ENCODE data around the gene FCHO2. TPM values are rescaled to one million over a fixed set of nuclear protein-coding genes. Genes with fewer than 3 reads are reported as not detected.

Gene FCHO2
- total and polyA plus RNA-seq, 2 donors (not counting 3 experiments of a cell fraction or from before 2014, with no cell fraction given), result 12.0 to 25.2 TPM

DNA sequence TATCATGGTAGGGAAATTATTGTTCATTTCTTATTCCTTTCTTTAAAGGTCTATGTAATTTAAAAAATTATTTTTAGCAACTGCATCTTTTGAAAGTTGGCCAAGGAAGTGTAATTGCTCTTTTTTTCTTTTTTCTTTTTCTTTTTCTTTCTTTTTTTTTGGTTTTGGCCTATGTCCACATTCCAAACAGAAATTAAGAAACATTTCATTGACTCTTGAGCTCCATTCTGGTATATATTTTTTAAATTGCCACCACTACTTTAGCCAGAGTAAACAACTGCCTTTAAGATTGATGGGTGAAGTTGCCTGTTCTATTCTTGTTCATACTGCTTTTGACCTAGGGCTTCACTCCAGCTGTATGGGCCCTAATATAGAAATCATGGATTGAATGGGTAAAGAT, 88.7 kb downstream of the FCHO2 start:
- no peaks in the 10 kb centered on the region for H3K27me3 ChIP-seq (ENCODE audit: control insufficient read depth in 2 of 2, insufficient read depth in 2 of 2, low read length in 2 of 2)
- no TSS peak for BruUV-seq (replicated peaks)
- H3K9me3 ChIP-seq (replicated peaks; ENCODE audit: control insufficient read depth, insufficient read depth, low read length), result no peaks in the 10 kb centered on the region
- no peaks in the 10 kb centered on the region for H4K20me1 ChIP-seq (replicated peaks; ENCODE audit: control insufficient read depth, extremely low read depth, insufficient read depth, low read length)
- FAIRE-seq (no peak), DNase-seq (ENCODE audit: low read depth, low spot score) (no peak)
- H3K9me1 ChIP-seq (replicated peaks; ENCODE audit: control insufficient read depth, extremely low read depth, insufficient read depth, low read length), result no peaks in the 10 kb centered on the region
- TF ChIP-seq POLR2A (IDR thresholded peaks at IDR 0.05; ENCODE audit: low read depth, low read length), result no peak
- TF ChIP-seq, protein P1, sequence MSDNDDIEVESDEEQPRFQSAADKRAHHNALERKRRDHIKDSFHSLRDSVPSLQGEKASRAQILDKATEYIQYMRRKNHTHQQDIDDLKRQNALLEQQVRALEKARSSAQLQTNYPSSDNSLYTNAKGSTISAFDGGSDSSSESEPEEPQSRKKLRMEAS (IDR thresholded peaks at IDR 0.05; ENCODE audit: insufficient read depth, insufficient read length), result no peak
- TF ChIP-seq, protein P2, sequence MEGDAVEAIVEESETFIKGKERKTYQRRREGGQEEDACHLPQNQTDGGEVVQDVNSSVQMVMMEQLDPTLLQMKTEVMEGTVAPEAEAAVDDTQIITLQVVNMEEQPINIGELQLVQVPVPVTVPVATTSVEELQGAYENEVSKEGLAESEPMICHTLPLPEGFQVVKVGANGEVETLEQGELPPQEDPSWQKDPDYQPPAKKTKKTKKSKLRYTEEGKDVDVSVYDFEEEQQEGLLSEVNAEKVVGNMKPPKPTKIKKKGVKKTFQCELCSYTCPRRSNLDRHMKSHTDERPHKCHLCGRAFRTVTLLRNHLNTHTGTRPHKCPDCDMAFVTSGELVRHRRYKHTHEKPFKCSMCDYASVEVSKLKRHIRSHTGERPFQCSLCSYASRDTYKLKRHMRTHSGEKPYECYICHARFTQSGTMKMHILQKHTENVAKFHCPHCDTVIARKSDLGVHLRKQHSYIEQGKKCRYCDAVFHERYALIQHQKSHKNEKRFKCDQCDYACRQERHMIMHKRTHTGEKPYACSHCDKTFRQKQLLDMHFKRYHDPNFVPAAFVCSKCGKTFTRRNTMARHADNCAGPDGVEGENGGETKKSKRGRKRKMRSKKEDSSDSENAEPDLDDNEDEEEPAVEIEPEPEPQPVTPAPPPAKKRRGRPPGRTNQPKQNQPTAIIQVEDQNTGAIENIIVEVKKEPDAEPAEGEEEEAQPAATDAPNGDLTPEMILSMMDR (IDR thresholded peaks at IDR 0.05; ENCODE audit: extremely low read depth in 1 of 2, insufficient read depth in 1 of 2, low read depth in 1 of 2, low read length in 2 of 2), result no peak
- no peak for TF ChIP-seq GATA2 (IDR thresholded peaks at IDR 0.05; ENCODE audit: insufficient read depth, insufficient read length, low read depth, low read length)
- no peak for TF ChIP-seq FOS (IDR thresholded peaks at IDR 0.05; ENCODE audit: borderline replicate concordance, insufficient read depth, low read length)
- TF ChIP-seq JUN (IDR thresholded peaks at IDR 0.05; ENCODE audit: borderline replicate concordance, insufficient read depth, insufficient read length, low read depth), result no peak
- no peak for TF ChIP-seq POLR2AphosphoS5 (IDR thresholded peaks at IDR 0.05; ENCODE audit: insufficient read depth, low read depth, low read length)
- H3K4me2 ChIP-seq (ENCODE audit: insufficient read depth, low read length), result no peak overlapping the region
- H3K36me3 ChIP-seq (ENCODE audit: control insufficient read depth in 2 of 2, extremely low read depth in 1 of 2, insufficient read depth in 2 of 2, low read length in 2 of 2), result no peaks in the 10 kb centered on the region
- ChIA-PET CTCF (no interaction called here), POLR2A (no interaction called here)
- no peaks in the 10 kb centered on the region for H3K79me2 ChIP-seq (ENCODE audit: control insufficient read depth, insufficient read depth, low read length)
- intact Hi-C loops (cut with micrococcal nuclease), result no loop called here
- dilution Hi-C loops (cut with MboI; ENCODE audit: extremely low pct_ligation_motif_present, low sequenced_read_pairs), result no loop called here
- no peak overlapping the region for H3K4me3 ChIP-seq (replicated peaks in 1 of 3; ENCODE audit: insufficient read depth in 1 of 3, low read depth in 1 of 3, low read length in 3 of 3)
- H3K9ac ChIP-seq (replicated peaks; ENCODE audit: extremely low read depth, insufficient read depth, low read length), result no peak overlapping the region
- H3K27ac ChIP-seq (ENCODE audit: insufficient read depth, low read depth, low read length), result no peak overlapping the region
- no peak overlapping the region for H2AFZ ChIP-seq (ENCODE audit: low read depth, low read length)
- no peaks in the 10 kb centered on the region for H3K4me1 ChIP-seq (ENCODE audit: control insufficient read depth, extremely low read depth, insufficient read depth, low read length)
